GM18867 (cell line): ENCODE data around the gene HLA-DRB5.
"Not testable (repeated sequence)": the region's sequence is repeated elsewhere in the genome, so short reads cannot be mapped to it uniquely, and the experiment has no call there.

ENCODE experiments used
- ATAC-seq: cut with Tn5 transposase; IDR thresholded peaks from one replicate; pipeline ENCODE4 v1.9.1; 2021; ENCODE audit warnings: mild to moderate bottlenecking, moderate library complexity; ENCODE audit not compliant: unreplicated experiment

HLA-DRB5 gene

DNA sequence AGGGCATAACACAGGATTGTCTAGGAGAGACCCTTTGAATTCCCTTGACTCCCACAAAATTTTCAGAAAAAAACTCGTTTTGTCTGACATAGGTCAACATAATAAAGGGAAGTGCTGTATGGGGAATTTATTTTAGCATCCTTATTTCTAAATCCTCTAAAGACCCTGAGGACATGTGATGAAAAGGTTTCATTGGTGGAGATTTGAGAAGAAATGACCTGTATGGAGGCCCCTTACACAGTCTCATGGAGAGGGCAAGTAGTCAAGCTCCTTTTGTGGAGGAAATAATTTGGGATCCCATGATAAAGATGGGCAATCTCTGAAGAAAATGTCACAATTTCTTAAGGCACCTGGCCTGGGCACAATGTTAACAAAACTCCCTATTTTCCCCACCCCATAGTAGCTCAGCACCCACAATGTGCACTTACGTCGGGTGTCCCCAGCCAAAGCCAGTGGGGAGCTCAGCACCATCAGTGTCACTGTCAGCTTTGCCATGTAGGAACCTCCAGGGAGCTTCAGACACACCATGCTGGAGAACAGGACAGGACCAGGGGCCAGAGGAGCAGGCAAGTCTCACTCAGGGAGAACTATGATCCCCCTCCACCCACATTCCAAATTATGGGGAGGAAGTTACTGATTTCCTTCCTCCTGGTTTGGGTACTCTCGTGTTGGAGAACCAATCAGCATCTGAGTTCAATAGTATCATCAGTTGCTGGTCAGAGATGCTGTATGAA lies at the start of gene HLA-DRB5:
Gene HLA-DRB5 (minus strand): TSS at position 591 of the 734 bp plus-strand sequence. CDS start 63 bp downstream, at position 528.
- ATAC-seq = peak; percentile 88

DNA sequence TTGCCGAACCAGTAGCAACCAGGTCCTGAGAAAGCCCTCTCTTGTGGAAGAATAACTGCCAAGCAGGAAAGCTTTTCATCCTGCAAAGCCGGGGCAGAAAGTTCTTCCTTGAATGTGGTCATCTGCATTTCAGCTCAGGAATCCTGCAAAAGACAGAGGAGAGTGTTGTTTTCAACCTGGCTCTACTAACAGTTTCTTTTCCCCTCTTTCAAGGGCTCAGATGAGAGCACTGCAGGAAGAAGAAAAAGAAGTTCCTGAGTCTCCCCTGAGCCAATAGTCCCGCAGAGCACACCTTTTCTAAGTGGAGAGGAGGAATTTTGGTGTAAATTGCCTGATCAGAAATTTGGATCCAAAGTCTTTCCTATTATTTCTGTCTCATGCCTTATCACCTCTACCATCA lies 48.9 kb upstream of the HLA-DRB5 start:
- no peak for ATAC-seq

DNA sequence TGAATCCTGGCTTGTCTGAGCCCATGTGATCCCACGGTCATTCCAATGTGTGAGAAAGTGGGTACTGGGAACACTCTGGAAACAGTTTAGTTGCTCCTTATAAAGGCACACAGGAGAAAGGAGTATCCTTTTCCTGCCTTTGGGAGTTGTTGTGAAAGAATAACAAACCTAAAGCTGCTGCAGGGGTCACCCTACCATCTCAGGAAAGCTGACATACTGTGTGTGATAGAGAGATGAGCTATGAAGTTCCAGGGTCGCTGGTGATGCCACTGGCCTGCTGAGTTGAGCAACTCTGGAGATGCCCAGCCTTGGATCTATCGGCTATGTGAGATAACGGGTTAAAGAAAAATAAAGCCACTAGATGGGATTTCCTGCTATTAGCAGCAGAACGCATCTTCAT lies 47.4 kb upstream of the HLA-DRB5 start:
- ATAC-seq = not testable (repeated sequence)

DNA sequence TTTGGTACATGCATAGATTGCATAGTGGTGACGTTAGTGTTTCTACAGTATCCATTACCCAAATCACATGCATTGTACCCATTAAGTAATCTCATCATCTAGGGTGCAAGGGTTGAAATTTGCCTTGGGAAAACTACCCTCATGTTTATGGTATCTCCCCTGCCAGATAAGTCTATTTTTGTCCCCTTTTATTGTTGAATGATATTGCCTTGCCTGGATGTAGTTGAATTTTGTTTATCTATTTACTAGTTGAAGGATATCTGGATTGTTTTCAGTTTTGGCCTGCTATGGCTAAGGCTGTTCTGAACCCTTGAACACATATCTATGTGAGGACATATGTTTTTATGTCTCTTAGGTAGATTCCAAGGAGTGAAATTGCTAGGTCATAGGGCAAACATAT lies 46.2 kb upstream of the HLA-DRB5 start:
- no peak for ATAC-seq

DNA sequence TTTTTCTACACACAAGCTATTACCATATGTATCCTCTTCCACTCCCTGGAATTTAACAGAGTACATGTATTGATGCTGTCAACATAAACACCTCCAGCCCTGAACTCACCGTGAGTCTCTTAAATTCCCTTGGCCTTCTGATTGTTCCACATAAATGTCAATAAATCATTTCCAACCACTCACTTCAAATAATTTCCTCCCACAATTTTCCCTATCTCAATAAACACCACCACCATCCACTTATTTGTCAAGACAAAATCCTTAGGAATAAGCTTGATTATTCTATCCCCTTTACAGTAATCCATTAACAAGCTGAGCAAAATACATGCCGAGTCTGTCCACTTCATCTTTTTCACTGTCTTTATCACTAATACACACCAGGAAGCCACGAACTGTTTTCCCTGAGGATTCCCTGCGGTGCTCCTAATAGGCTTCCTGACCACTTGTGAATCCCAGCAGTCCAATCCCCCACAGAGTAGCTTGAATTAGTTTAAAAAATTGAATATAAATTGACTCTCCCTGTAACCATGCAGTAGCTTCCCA lies 40.3 kb upstream of the HLA-DRB5 start:
- ATAC-seq = no peak

DNA sequence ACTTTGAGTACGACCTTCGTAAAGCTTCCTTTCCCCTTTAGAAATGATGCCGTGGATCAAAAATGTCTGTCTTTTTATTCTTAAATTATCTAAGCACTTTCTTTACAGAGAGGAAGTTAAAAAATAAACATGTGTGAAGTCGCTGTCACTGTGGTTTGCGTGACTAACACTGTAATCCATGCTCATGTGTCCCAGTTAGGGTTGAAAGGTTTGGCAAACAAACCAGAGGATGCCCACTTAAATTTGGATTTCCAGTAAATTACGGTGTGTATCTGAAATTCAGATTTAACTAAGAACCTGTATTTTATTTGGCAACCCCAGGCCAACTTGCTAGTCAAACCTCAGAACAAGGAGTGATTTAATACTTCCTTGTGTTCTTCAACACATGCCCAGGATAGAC lies 38.5 kb upstream of the HLA-DRB5 start:
- ATAC-seq = no peak

DNA sequence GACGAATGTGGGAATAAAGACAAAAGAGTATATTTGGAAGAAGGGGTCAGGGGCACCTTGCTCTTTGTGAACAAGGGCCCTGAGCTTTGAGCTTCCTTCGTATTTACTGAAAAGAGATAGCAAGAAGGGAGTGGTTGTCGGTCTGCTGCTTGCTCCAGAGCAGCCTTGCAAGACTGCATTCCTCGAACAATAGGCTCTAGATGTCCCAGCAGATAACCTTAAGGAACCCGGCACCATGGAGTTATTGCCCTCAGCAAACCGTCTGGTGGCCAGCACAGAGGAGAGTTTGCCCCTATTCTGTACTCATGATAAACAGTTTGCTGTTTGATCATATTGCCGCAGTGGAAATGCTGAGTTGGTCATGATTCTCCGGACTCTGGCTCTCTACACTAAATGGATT lies 36.9 kb upstream of the HLA-DRB5 start:
- ATAC-seq = no peak

DNA sequence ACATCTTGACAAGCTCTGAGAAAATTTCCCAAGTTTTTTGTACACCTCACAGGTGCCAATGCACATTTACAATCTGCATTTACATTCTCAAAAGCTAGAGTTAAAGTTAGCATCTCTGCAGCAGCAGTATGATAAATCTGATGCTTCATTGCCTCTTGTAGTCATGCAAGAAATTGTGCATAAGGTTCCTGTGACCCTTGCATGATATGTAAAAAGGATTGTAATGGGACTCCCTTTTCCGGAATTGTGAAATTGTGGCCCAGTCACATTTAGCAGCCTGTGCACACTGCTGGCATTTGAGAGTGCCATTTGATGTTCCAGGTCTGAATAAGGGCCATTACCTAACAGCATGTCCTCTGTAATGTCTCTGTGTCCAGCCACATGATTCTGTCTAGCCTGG lies 35.4 kb upstream of the HLA-DRB5 start:
- ATAC-seq = no peak

DNA sequence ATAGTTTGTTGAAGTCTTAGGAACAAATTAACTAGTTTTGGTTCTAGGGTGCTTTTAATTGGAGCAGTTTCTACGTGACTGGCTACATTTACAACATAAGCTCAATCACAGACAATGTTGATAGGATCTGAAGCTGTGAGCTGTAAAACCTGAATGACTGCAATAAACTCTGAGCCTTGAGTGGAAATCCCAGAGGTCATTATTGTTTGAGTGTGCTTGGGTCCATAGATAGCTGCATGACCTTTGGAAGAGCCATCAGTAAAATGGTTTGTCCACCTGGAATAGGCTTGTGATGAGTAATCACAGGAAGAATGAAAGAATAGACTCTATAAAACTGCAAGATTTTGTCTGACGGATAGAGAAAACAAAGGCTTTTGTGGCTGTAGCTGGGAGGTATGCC lies 32.9 kb upstream of the HLA-DRB5 start:
- ATAC-seq = no peak

DNA sequence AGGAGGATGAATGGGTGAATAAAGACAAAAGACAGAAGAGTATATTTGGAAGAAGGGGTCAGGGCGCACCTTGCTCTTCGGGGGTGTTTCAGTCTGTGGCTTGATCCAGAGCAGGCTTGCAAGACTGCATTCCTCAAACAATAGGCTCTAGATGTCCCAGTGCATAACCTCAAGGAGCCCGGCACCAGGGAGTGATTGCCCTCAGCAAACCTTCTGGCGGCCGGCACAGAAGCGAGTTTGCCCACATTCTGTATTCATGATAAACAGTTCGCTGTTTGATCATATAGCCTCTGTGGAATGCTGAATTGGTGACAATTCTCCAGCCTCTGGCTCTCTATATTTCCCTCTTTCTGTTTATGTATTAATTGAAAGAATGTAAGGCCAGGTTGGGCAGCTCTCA lies 29.7 kb upstream of the HLA-DRB5 start:
- no peak for ATAC-seq

DNA sequence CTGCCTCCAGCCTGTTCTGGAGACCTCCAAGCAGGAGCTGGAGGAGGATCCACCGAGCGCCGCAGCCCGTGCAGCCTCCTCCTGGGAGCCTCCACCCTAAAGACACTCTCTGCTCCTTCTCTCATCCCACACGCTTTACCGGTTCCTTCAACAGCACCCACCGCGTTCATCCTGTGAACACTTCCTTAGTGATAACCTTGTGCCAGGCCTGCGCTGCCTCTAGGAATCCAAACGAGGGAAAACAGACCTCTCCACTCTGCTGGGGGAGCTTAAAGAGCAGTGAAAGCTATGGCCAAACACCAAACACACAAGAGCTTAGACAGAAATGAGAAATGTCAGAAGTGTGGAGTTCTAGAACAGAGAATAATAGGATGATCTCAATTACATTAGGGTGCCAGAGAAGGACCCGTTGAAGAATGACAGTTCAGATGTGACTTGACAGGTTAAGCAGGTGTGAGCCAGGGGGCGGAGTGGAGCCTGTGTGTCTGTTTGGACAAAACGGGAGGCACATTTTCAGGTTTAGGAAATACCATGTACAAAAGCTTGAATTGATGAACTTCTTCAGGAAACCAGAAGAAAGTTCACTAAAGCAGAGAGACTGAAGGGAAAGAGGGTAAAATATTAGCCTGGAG lies 28.5 kb upstream of the HLA-DRB5 start:
- no peak for ATAC-seq

DNA sequence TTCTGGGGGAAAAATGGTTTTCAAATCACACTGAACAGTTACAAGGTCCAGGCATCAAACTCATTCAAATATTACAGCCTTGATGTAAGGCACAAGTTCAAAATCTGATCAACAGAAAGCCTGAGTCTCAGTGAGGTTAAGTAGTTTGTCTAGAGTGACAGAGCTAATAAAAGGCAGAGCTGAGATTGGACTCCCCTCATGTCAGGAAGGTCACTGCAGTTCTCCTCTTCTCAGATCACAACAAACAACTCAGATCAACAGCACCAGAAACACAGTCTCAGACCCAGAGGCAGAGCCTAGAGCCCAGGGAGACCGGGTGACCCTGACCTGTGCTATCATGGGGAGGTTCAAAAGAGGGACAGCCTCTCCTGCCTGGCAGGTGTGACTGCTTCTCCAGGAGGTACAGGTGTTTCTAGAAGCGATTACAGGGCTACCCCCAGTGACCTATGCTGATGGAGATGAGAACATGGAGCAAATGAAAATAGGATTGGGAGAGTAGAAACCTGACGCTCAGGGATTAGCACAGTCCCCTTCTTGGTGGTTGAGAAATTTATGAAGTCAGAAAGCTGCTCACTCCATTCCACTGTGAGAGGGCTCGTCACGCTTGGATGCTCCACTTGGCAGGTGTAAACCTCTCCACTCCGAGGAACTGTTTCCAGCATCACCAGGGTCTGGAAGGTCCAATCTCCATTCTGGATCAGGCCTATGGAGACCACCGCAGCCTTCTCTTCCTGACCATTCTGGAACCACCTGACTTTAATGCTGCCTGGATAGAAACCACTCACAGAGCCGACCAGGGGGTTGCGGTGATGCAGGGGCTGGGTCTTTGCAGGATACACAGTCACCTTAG lies 24.3 kb upstream of the HLA-DRB5 start:
- no peak for ATAC-seq

DNA sequence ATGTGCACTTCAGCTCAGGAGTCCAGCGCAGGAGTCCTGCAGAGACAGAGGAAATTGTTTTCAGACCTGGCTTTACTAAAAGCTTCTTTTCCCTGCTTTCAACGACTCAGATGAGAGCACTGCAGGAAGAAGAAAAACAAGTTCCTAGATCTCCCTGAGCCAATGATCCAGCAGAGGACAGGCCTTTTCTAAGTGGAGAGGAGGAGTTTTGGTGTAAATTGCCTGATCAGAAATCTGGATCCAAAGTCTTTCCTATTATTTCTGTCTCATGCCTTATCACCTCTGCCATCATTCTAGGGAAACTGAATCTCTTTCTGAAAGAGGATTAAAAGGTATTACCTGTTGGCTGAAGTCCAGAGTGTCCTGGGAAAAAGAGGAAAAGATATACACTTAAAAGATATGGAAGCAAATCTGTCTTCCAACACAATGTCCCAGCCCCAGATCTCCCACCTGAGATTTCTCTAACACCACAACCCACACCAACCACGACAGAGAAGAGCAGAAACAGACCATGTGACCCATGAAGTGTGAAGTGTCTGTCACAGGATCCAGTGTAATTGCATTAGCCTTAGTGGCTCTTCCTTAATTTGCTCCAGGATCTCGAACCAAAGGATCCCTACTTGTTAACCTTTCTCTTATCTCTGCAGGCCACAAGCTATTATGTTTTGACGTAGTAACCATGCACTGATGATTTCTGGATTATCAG lies 23.1 kb upstream of the HLA-DRB5 start:
- no peak for ATAC-seq

DNA sequence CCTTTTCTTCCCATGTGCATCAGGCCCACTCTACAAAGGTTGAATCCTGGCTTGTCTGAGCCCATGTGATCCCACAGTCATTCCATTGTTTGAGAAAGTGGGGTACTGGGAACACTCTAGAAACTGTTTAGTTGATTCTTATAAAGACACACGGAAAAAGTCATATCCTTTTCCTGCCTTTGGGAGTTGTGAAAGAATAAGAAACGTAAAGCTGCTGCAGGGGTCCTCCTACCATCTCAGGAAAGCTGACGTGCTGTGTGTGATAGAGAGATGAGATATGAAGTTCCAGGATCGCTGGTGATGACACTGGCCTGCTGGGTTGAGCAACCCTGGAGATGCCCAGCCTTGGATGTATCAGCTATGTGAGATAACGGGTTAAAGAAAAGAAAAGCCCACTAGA lies 21.3 kb upstream of the HLA-DRB5 start:
- ATAC-seq = no peak

DNA sequence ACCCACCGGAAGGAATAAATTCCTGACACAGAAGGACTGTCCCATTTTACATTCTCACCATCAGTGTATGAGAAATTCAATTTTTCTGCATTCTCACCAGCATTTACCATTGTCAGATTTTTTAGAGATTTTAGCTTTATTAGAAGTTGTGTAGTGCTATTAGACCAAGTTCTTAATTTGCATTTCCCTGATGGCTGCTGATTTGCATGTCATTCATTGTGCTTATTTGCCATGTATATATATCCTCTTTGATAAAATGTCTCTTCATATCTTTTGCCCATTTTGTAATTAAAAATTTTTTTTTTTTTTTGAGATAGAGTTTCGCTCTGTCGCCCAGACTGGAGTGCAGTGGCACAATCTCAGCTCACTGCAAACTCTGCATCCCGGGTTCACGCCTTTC lies 9.8 kb upstream of the HLA-DRB5 start:
- no peak for ATAC-seq

DNA sequence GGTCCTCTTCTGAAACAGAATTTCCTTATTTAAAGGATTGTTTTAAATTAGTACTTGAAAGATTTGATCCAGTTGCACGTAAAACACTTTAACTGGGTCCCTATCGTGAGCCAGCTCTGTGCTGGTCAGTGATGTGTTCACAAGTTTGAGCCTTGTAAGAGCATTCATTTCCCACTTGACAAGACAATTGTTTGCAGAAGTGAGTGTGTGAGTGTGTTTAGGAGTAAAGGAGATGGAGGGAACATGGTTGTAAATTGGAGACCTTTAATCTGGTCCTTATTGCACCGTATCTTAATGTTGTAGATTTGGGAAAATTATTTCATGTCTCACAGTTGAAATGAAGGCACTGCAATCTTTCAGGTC lies 325 bp upstream of the HLA-DRB5 start:
- peak; percentile 25 for ATAC-seq

DNA sequence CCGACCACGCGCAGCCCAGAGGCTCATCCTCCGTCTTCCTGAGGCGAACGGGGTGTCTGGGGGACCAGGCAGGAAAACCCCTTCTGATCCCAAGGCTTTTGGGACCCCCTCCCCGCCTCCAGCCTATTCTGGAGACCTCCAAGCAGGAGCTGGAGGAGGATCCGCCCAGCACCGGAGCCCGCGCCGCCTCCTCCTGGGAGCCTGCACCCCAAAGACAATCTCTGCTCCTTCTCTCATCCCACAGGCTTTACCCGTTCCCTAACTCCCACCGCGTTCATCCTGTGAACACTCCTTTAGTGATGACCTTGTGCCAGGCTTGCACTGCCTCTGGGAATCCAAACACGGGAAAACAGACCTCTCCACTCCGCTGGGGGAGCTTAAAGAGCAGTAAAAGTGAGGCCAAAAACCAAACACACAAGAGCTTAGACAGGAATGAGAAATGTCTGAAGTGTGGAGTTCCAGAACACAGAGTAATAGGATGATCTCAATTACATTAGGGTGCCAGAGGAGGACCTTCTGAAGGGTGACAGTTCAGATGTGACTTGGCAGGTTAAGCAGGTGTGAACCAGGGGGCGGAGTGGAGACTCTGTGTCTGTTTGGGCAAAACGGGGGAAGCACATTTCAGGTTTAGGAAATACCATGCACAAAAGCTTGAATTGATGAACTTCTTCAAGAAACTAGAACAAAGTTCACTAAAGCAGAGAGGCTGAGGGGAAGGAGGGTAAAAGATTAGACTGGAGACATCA lies 7.6 kb downstream of the HLA-DRB5 start:
- no peak for ATAC-seq

DNA sequence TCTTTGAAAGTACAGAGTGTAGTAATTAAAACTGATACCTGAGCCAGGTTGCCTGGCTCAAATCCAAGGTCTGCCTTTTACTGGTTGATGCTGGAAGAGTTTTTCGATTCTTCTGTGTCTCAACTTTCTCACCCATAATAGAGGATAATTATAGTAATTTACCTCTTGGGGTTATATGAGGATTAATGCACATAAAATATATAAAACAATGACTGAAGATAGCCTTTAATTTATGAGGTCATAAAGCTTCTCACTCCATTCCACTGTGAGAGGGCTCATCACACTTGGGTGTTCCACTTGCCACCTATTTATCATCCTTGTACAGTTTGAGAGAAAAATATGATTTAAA lies 10.2 kb downstream of the HLA-DRB5 start:
- ATAC-seq = no peak

DNA sequence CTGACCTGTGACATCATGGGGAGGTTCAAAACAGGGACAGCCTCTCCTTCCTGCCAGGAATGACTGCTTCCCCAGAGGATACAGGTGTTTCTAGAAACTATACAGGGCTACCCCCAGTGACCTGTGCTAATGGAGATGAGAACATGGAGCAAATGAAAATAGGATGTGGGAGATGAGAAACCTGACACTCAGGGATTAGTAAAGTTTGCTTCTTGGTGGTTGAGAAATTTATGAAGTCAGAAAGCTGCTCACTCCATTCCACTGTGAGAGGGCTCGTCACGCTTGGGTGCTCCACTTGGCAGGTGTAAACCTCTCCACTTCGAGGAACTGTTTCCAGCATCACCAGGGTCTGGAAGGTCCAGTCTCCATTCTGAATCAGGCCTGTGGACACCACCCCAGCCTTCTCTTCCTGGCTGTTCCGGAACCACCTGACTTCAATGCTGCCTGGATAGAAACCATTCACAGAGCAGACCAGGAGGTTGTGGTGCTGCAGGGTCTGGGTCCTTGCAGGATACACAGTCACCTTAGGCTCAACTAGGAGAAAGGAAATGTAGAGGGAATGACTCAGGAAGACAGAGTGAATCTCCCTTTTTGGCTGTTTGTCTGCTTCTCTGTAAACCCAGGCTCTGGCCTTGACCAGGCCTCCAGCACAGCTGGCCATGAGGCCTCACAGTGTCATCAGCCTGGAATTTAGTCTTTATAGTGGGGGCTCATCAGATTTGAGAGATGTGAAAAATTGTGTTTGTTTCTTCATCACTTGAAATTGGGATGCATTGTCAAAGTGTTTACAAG lies 10.8 kb downstream of the HLA-DRB5 start:
- ATAC-seq = no peak
